ENCODE data around the gene ALKBH3.

Gene ALKBH3

GRCh38 chr11:43925932-43926505 is 45.4 kb downstream of the ALKBH3 start:
- no peak overlapping the region for H3K4me3 ChIP-seq (ENCODE audit: low read depth, low read length)
- no peak for TF ChIP-seq CTCF (IDR thresholded peaks at IDR 0.05; ENCODE audit: low read depth, low read length)

- H3K4me3 ChIP-seq (ENCODE audit: low read depth, low read length) = no peak overlapping the region
- TF ChIP-seq CTCF (IDR thresholded peaks at IDR 0.05; ENCODE audit: low read depth, low read length) = no peak
Observed at GRCh38 chr11:43927070-43927469, 46.4 kb downstream of the ALKBH3 start.

- TF ChIP-seq CTCF (IDR thresholded peaks at IDR 0.05; ENCODE audit: low read depth, low read length) = no peak
Observed at GRCh38 chr11:43927925-43928707, 47.5 kb downstream of the ALKBH3 start.

GRCh38 chr11:43928721-43929120 is 48.1 kb downstream of the ALKBH3 start:
- H3K4me3 ChIP-seq (ENCODE audit: low read depth, low read length) = no peak overlapping the region
- no peak for TF ChIP-seq CTCF (IDR thresholded peaks at IDR 0.05; ENCODE audit: low read depth, low read length)

More at GRCh38 chr11:43927925-43928707, 47.5 kb downstream of the ALKBH3 start:
- H3K4me3 ChIP-seq (ENCODE audit: low read depth, low read length) = no peak overlapping the region

- H3K4me3 ChIP-seq (ENCODE audit: low read depth, low read length) = no peak overlapping the region
- TF ChIP-seq CTCF (IDR thresholded peaks at IDR 0.05; ENCODE audit: low read depth, low read length) = no peak
Observed at GRCh38 chr11:43930868-43931716, 50.5 kb downstream of the ALKBH3 start.

- no peak overlapping the region for H3K4me3 ChIP-seq (ENCODE audit: low read depth, low read length)
- TF ChIP-seq CTCF (IDR thresholded peaks at IDR 0.05; ENCODE audit: low read depth, low read length) = no peak; the same call in 1 of the 2 replicates
Observed at GRCh38 chr11:43931717-43932039, 51.0 kb downstream of the ALKBH3 start.

- no peak for TF ChIP-seq CTCF (IDR thresholded peaks at IDR 0.05; ENCODE audit: low read depth, low read length)
- no peak overlapping the region for H3K4me3 ChIP-seq (ENCODE audit: low read depth, low read length)
Observed at GRCh38 chr11:43933226-43933607, 52.6 kb downstream of the ALKBH3 start.

Data from WI38 (cell line).